HS-27A (cell line): Measurements from ENCODE around the gene INSC.

ENCODE experiments used
- DNase-seq: peaks from one replicate; pipeline ENCODE4 v3.0.0-alpha.2; 2012; ENCODE audit warnings: low read depth, missing footprints

The INSC gene

DNA sequence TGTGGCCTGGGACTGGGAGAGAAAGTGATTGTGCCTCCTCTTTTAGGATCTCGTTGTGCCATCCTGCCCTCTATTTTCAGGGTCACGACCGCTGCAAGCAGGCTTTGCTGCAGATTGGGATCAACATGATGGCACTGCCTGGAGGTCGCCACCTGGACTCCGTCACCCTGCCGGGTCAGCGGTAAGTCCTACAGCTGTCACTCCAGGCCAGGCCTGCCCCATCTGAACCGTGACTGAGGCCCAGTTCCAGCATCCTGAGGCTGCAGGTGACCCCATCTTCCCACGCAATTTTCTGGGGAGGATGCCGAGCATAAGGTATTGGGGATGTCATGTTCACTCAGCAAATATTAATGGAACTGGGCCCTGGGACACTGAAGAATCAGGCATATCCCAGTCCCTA, 34.3 kb downstream of the INSC start:
- DNase-seq, result no peak

DNA sequence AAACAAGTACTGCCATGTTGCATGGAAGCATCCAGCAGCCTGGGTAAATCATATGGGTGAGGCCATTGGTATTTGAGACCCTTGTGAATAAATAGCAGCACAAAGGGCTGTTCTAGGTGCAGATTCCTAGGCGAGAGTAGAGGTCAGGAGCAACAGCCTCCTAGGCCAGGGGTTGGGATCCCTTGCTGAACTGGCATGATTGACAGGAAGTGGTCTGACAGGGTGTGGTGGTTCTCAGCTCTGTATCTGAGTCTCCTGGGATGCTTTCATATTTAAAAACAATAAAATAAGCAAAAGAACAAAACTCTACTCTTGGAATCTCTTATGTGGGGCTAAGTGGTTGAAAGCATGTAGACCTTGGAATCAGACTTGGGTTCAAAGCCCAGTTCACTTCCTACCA, 35.8 kb downstream of the INSC start:
- DNase-seq, result no peak

DNA sequence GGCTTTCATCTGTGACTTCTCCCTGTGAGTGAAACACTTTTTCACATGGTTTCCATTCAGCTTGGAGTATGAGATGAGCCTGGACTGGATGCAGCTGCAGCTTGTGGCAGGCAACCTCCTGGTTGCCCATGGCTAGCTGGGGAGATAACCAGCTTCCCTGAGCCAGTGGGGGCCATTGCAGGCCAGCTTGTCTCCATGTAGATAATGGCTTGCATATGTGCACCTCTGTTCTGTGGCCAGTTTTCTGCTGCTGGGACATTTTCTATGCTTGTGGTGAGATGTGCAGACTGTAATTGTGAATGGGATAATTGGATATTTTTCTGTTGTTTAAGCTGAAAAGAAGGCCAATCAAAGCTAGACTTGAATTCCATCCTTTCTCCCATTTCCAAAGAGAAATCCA, 38.5 kb downstream of the INSC start:
- DNase-seq, result no peak

DNA sequence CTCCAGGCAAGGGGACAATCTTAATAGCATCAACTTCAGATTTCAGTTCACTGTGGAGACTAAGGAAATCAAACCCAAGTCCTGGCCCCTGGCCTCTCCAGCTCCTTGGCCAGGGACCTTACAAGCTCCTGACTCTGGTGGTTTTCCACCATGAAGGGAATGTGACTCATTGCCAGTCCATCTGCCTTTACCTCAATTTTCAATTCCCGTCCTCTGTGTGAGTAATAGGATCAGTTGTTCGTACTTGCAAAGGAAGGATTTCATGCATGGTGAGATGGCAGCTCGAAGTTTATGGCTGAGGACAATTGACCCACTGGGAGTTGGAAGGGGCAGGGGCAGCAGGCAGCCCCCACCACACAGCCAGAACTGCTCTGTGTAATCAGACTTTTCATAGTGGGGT, 42.5 kb downstream of the INSC start:
- no peak for DNase-seq

DNA sequence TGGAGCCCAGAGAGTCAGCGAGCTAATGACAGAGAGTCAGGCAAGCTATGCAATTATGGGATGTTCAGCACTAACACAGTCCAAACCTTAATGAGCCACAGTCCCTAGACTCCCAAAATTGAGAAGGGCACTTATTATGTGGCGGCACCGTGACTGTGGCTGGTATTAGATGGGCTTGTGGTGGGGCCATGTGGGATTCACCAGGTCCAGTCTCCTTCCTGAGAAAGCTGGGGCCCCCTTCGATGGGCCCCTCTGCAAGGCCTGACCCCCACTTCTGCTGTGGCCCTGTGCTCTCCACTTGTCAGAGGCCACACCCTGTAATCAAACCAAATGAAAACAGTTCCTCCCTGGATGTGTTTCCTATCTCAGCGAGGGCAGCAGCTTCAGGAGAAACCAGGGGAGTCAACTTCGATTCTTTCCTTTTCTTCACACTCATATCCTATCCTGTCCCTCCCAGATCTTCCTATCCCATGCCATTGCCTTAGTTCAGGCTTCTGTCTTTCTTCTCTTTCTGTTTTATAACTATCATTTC, 42.9 kb downstream of the INSC start:
- no peak for DNase-seq

DNA sequence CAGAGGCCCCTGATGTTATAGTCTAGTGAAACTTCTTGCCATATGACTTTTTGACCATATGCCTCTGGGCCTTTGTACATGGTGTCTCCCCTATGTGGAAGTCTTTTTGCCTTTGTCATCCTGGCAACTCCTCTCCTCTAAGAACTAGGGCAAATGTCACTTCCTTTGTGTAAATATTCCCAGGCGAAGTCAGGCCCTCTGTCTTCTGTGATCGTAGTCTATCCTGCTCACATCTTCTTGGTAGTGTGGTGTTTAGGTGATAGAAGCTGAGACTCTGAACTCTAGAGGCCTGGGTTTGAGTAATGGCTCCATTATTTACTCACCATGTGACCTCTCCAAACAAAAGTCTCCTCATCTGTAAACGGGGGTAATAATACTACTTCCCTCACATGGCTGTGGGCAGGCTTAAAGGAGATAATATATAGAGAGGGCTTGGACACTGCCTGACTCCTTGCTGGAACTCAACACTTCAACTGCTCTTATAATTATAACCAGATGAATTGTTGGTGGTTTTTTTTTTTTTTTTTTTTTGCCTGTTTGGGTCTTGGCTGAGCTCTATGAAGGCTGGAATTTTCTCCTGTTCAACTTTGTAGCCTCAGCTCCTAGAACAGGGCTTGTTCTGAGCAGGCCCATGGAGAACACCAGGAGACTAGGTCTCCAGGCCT, 43.8 kb downstream of the INSC start:
- DNase-seq, result no peak

DNA sequence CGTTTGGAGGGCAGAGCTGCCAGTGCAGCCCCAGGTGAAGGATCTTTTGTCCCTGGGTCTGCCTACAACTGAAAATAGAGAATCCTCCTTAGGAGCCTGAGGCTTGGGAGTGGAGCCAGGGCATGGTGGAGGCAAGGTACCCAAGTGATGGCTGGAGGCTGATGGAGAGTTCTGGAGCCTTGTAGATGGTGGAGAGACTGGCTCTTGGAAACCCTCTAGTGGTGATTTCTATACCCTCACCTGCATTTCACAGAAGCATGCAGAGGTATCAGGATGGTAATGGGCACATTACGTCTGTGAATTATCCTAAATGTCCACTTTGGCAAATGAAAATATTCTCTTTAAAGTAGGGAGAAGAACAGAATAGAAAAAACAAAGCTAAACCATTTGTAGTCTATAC, 44.4 kb downstream of the INSC start:
- DNase-seq, result no peak

DNA sequence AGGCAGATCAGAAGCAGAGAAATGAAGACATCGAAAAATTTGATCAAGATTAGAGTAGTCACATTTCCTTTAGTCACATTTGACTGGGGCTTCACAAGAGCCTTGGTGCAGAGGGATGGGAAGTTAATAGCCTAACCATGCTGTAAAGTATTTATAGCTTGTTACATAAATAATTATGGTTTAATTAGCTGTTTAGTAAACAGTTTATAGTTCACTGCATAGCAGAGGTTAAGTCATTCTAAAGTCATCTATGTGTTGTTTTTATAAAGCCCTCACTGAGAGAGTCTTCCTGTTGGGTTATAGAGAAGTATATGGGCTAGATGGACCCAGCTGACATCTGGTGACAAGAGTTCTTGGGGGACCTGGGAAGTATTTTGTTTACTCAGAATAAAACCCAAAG, 47.1 kb downstream of the INSC start:
- DNase-seq, result no peak

DNA sequence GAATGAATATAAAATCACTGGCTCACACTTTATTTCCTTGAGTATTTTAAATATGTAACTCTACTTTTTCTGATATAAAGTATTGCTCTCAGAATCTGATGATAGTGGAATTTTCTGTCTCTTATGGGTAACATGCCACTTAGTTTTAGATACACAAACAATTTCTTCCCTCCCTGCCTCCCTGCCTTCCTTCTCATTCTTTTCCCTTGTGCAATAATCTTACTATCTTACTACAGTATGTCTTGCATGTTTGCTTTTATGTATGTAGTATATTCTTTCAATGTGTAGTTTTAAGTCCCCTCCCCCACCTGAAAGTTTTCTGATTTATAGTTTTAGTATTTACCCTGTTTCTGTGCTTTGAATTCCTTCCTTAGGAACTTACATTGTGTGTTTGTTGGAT, 48.4 kb downstream of the INSC start:
- no peak for DNase-seq

DNA sequence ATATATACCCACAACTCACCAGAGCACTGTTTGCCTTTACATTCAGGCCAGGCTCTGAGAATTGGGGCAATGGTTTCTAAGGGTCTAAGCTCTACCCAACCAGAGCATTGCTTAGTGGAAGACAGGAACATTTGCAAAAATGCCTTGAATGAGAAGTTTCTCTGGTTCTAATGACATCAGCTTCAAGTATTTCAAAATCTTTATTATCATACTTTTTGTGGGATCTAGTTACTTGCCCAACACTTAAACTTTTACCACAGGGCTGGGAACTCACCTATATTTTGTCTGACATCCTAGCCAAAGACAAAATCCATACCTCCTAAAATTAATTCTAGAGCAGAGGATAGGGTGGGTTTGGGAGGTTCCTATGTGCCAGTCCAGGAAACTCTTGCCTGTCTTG, 51.5 kb downstream of the INSC start:
- DNase-seq, result no peak

DNA sequence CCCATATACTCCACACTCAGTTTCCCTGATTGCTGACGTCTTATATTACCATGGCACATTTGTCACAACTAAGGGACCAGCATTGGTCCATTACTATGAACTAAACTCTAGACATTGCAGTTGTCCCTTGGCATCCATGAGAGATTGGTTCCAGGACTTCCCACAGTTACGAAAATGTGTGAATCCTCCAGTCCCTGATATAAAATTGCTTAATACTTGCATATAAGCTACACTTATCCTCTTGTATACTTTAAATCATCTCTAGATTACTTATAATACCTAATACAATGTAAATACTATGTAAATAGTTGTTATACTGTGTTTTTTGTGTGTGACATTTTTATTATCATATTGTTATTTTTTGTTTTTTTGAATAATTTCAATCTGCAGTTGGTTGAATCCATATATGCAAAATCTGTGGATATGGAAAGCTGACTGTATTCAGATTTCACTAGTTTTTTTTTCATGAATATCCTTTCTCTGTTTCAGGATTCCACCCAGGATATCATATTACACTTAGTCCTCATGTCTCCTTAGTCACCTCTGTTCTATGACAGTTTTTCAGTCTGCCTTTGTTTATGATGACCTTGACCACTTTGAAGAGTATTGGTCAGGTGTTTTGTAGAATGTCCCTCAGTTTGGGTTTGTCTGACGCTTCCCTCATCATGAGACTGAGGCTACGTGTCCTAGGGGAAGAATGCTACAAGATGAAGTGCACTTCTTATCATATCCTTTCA, 55.3 kb downstream of the INSC start:
- DNase-seq, result no peak

DNA sequence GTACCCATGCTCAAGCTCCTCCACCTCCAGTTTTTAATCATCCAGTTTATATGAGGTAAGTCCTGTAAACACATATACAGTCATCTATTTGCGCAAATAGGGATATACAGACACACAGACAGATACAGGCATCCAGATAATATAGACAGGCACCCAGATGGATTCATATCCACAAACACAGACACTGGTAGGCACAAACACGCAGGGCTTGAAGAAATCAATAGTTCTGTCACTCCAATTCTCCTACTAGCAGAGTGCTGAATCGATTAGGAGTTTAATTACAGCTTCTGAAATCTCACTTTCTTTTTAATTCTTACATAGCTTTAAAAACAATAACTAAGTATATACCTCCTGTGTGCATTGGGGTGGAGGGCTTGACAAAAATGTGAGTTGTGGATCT, 56.0 kb downstream of the INSC start:
- no peak for DNase-seq

DNA sequence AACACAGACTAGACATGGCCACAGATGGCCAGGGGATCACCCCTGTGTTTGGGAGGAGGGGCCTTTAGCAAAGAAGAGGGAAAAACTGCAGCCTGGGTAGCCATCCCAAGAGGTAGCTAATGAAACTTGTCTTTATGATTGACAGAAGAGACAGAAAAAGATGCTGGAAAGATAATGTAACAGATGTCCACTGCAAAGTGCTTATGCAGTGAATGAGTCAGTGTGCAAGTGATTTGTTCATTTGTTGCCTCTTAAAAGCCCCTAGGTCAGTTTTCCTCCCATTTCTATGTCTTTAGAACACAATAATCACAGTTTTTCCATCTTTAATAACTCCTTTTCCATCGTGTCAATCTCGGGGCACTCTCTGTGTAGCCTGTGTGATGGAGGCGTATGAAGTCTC, 57.2 kb downstream of the INSC start:
- DNase-seq, result no peak

DNA sequence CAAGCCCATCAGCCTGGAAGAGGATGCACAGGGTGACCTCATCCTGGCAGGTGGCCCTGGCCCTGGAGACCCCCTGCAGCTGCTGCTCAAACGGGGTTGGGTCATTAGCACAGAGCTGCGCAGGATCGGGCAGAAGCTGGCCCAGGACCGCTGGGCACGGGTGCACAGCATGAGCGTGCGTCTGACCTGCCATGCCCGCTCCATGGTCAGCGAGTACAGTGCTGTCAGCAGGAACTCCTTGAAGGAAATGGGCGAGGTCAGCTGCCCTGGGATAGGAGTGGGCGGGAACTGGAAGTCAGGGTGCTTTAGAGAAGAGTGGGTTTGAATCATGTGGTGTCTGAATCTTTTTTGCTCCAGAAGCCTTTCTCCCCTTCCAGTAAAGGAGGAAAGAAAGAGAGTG, 61.1 kb downstream of the INSC start:
- DNase-seq, result no peak

DNA sequence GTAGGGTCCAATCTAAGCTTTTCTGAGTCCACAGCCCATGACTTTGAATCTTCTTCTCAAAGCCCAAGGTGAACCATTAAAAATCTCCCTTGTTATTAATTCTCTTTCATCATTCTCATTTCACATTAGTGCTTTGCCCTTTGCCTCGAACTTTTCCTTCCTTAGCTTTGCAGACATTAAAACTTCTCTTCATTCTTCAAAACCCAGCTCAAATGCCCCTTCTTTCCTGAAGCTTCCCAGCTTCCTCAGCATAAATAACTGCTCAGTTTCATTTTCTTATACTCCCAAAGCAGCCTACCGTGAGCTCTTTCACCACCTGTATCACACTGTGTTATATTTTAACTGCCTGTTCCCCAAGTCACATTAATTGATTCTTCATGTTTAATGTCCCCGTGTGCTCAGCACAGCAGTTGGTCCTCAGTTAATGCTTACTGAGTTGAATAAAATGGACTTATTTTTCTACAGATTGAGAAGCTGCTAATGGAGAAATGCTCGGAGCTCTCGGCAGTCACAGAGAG, 62.0 kb downstream of the INSC start:
- DNase-seq, result no peak

DNA sequence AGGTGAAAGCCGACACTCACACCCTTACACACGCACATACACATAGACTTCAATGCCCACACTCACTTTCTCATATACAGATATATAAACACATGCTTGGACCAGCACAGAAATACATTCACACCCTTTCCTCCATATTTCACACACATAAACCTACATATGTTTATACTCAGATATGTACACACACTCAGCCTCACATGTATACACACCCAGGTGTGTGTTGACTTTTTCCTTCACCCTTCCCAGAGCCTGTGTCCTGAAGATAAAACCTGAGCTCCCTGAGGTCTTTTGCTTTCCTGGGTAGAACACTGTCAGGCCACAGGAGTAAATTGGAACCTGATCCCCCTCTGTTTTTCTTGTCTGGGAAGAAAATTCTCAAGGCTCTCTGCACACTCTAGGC, 62.8 kb downstream of the INSC start:
- DNase-seq, result no peak

DNA sequence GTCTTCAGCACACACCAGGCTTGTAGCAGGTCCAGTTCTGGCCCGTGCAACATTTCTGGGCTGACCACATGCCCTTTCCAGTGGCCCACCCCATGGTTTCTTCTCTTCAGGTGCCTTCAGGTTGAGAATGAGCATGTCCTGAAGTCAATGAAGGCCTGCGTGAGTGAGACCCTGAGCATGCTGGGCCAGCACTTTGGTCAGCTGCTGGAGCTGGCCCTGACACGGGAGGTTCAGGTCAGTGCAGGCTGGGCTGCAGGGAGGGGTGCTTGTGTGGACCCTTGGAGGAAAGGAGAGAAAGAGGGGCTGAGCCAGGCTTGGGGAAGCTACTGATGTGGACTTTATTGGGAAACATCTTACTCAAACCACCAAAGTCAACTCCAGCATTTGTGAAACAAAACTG, 63.5 kb downstream of the INSC start:
- no peak for DNase-seq

DNA sequence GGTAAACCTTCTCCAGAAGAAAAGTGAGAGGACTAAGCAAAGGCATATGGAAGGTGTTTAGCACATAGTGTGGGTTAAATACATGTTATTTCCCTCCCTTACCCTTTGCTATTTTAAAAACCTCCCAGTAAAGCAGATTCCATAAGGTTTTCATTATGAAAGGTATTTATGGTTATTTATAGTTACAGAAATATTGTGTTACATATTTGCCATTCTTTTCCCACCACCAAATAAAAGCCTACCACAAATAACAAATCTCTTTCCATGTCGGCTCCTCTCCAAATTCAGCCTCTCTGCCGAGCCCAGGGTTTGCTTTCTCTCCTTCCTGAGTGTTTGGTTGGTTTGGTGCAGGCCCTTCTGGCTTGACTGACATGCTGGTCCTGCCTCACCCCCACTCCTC, 64.4 kb downstream of the INSC start:
- DNase-seq, result no peak

DNA sequence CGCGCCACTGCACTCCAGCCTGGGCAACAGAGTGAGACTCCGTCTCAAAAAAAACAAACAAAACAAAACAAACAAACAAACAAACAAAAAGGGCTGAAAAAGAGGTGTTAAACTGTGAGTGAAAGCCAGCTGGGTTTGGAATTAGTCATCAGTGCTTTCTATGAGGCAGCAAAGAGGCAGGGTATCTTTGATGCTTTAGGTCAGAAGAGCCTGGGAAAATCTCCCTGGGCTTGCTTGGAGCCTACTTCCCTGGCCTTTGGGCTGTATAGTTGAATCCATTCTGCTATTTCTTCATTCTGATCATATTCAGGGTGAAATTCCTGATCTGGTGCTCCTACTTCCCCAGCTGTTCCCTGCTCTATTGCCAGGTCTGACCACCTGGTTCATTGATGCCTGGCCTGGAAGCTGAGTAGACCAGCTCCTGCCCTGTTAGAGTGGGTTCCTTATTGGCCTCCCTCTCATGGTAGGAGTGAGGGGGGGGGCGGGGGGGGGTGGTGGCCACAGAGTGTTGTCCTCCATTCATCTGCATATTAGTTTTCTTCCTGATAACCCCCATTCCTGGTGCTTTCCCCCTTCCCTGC, 65.6 kb downstream of the INSC start:
- DNase-seq, result no peak

DNA sequence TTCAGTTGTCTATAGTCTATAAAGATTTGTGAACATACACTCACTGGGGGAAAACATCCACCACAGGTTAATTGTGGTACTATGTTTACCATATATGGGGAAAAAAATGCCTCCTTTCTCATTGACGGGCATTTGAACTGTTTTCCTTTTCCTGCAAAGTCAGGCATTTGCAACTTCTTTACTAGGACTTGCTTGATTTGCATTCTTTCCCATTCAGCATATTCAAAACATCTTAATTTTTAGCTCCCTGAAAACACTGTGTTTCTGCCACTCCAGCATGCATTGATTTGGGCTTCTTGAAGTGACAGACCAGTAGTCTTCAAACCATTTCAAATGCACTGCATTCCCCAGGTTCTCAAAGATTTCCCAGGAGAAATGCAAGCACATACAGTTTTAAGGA, 67.6 kb downstream of the INSC start:
- no peak for DNase-seq

DNA sequence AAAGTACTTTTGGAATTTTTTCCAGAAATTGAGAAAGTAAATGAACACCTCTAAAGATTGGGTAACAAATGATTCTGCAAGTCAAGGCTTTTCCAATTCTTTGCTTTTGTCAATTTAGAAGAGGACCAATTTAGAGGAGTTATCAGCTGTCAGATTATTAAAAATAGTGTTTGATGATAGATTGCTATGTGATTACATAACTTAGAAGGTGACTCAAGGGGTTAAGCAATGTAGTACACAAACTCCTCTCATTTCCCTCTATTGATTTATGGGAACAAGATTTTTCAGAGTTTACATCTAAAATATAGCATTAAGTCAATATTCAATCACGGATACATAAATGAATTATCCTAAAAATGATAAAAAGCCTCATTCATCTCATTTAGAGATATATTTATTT, 70.3 kb downstream of the INSC start:
- DNase-seq, result no peak

DNA sequence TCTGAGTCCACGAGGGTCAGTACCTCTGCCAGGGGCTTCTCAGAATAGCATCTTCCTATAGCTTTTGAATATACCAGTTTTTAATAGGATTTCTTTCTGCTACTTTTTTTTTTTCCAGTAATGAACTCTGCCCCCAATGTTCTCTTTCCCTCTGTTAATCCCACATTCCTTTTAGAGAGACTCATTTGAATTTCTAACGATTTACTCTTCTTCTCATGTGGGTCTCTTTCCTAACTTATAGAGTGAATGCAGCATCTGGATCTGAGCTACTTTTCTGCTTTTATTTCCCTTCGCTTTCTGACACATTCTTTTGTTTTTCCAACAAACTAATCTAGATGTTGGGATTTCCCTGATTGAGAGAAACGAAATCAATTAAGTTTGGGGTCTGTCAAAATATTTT, 71.4 kb downstream of the INSC start:
- no peak for DNase-seq

DNA sequence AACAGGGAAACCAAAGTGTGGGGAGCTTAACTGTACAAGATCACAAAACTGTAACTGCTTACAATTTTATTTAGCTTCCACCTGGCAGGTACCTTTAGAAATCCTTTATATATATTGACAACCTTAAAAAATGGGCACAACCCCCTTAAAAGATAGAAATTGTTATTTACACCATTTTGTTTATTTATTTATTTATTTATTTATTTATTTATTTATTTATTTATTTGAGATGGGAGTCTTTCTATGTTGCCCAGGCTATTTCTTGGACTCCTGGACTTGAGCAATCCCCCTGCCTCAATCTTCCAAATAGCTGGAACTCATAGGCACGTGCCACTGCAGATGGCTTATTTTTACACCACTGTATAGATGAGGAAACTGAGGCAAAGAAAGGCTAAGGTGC, 74.5 kb downstream of the INSC start:
- DNase-seq, result no peak
